OCI-LY3 (cell line): ENCODE results near the gene TRAPPC2.

ENCODE experiments used
- EZH2phosphoT487 ChIP-seq: fragments of 200-600 bp; shearing (Covaris generic); IDR thresholded peaks from 2 replicates; pipeline ENCODE4 v1.6.1; 2018; ENCODE audit warnings: antibody characterized with exemption, mixed run types, low read depth
- TF ChIP-seq, protein P1 (sequence below): fragments of 200-600, 300-600 bp; sonication (generic); IDR thresholded peaks from 2 replicates; pipeline ENCODE4 v1.5.1; 2014; ENCODE audit warnings: antibody characterized with exemption, low read length, low read depth

DNA sequence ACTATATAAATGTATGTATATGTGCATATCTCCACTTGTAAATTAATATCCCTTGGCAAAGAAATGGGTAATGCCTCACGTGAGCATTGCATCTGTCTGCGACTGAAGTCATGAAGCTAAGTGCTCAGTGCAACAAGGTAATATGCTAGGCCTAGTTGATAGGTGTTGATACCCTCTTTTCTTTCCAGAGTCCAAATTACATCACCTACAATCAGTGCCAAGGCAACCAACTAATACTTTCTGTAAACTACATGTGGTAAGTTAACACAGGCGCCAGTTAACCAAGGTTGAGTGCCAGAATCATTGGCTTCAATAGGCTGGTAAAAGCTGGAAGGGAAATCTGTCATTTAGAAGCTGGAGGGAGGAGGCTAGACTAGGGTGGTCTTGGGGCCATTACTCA lies 41.4 kb upstream of the TRAPPC2 start:
- TF ChIP-seq, protein P1, sequence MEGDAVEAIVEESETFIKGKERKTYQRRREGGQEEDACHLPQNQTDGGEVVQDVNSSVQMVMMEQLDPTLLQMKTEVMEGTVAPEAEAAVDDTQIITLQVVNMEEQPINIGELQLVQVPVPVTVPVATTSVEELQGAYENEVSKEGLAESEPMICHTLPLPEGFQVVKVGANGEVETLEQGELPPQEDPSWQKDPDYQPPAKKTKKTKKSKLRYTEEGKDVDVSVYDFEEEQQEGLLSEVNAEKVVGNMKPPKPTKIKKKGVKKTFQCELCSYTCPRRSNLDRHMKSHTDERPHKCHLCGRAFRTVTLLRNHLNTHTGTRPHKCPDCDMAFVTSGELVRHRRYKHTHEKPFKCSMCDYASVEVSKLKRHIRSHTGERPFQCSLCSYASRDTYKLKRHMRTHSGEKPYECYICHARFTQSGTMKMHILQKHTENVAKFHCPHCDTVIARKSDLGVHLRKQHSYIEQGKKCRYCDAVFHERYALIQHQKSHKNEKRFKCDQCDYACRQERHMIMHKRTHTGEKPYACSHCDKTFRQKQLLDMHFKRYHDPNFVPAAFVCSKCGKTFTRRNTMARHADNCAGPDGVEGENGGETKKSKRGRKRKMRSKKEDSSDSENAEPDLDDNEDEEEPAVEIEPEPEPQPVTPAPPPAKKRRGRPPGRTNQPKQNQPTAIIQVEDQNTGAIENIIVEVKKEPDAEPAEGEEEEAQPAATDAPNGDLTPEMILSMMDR, result no peak
- no peak for TF ChIP-seq EZH2phosphoT487
